Dermis microvascular lymphatic vessel endothelial cell (primary cell): Measurements from ENCODE around the gene CYTH1. TPM values are rescaled to one million over a fixed set of nuclear protein-coding genes. Genes with fewer than 3 reads are reported as not detected.

Source experiments
- DNase-seq, 2 donors: peaks; one replicate each; pipeline versions ENCODE4 v3.0.0 to v3.0.0-alpha.2; 2010; ENCODE audit warnings: low read depth in 2 of 2
- total RNA-seq: library from RNA; depleted of rRNA; stranded (reverse); fragments of >200 nt; gene quantifications from 2 replicates; pipeline ENCODE4 v1.2.1, GENCODE V29; 2014

The CYTH1 gene
- total RNA-seq, 1 donor from 2014 or later, result 15.4 TPM

- DNase-seq, result no peak
Measured at GRCh38 chr17:78654325-78654724, 127.7 kb downstream of the CYTH1 start.

GRCh38 chr17:78653382-78653781, 128.7 kb downstream of the CYTH1 start:
- peak in 1 of 2 donors; percentile 25 for DNase-seq

GRCh38 chr17:78652913-78653312, 129.2 kb downstream of the CYTH1 start:
- no peak for DNase-seq

- no peak for DNase-seq
Measured at GRCh38 chr17:78652024-78652423, 130.0 kb downstream of the CYTH1 start.

GRCh38 chr17:78651554-78651953, 130.5 kb downstream of the CYTH1 start:
- DNase-seq, result no peak

GRCh38 chr17:78650093-78650715, 131.9 kb downstream of the CYTH1 start:
- no peak for DNase-seq

- DNase-seq, result no peak
Measured at GRCh38 chr17:78648293-78648692, 133.8 kb downstream of the CYTH1 start.

GRCh38 chr17:78647032-78647431, 135.0 kb downstream of the CYTH1 start:
- no peak for DNase-seq

GRCh38 chr17:78645421-78646295, 136.4 kb downstream of the CYTH1 start:
- DNase-seq, result peak in 1 of 2 donors; percentile 36

- no peak for DNase-seq
Measured at GRCh38 chr17:78644931-78645351, 137.1 kb downstream of the CYTH1 start.

GRCh38 chr17:78644224-78644623, 137.8 kb downstream of the CYTH1 start:
- DNase-seq, result no peak

- no peak for DNase-seq
Measured at GRCh38 chr17:78643326-78643725, 138.7 kb downstream of the CYTH1 start.

- DNase-seq, result no peak
Measured at GRCh38 chr17:78642707-78643106, 139.4 kb downstream of the CYTH1 start.

- DNase-seq, result no peak
Measured at GRCh38 chr17:78641666-78642065, 140.4 kb downstream of the CYTH1 start.

- no peak for DNase-seq
Measured at GRCh38 chr17:78641243-78641642, 140.8 kb downstream of the CYTH1 start.

- no peak for DNase-seq
Measured at GRCh38 chr17:78640700-78641099, 141.4 kb downstream of the CYTH1 start.

- DNase-seq, result no peak
Measured at GRCh38 chr17:78637643-78638420, 144.2 kb downstream of the CYTH1 start.

GRCh38 chr17:78637146-78637545, 144.9 kb downstream of the CYTH1 start:
- no peak for DNase-seq

- DNase-seq, result no peak
Measured at GRCh38 chr17:78634154-78634553, 147.9 kb downstream of the CYTH1 start.

GRCh38 chr17:78629436-78629995, 152.6 kb downstream of the CYTH1 start:
- DNase-seq, result no peak

GRCh38 chr17:78628547-78629435, 153.3 kb downstream of the CYTH1 start:
- no peak for DNase-seq
